Measurements from ENCODE around the gene MYO15B. TPM values are rescaled to one million over a fixed set of nuclear protein-coding genes. Genes with fewer than 3 reads are reported as not detected.
A peak's percentile ranks its signal among the peaks of the same experiment; 100 is the strongest.

MYO15B gene
- total RNA-seq, 1 experiment from 2014 or later = 26.5 TPM

DNA sequence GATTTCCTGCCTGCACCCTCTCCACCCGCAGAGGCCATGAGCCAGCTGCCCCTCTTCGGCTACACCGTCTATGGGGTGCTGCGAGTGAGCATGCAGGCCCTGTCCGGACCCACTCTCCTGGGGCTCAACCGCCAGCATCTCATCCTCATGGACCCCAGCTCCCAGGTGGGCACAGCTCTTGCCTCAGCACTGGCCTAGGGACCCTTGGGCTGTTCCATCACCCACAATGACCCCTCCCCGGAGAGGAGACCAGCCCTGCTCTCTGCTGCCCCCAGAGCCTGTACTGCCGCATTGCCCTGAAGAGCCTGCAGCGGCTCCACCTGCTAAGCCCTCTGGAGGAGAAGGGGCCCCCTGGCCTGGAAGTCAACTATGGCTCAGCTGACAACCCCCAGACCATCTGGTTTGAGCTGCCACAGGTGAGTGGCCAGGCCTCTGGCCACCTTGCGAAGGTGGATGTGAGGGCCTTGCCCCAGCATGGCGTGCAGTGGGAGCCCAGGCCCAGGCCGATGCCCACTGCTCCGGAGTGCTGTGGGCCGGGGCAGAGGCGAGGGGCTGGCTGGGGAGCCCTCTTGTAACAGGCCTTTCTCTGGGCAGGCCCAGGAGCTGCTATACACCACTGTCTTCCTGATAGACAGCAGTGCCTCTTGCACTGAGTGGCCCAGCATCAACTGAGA lies 38.4 kb downstream of the MYO15B start:
- ChIA-PET CTCF (no interaction called here), POLR2A (no interaction called here)
- TF ChIP-seq, protein P1, sequence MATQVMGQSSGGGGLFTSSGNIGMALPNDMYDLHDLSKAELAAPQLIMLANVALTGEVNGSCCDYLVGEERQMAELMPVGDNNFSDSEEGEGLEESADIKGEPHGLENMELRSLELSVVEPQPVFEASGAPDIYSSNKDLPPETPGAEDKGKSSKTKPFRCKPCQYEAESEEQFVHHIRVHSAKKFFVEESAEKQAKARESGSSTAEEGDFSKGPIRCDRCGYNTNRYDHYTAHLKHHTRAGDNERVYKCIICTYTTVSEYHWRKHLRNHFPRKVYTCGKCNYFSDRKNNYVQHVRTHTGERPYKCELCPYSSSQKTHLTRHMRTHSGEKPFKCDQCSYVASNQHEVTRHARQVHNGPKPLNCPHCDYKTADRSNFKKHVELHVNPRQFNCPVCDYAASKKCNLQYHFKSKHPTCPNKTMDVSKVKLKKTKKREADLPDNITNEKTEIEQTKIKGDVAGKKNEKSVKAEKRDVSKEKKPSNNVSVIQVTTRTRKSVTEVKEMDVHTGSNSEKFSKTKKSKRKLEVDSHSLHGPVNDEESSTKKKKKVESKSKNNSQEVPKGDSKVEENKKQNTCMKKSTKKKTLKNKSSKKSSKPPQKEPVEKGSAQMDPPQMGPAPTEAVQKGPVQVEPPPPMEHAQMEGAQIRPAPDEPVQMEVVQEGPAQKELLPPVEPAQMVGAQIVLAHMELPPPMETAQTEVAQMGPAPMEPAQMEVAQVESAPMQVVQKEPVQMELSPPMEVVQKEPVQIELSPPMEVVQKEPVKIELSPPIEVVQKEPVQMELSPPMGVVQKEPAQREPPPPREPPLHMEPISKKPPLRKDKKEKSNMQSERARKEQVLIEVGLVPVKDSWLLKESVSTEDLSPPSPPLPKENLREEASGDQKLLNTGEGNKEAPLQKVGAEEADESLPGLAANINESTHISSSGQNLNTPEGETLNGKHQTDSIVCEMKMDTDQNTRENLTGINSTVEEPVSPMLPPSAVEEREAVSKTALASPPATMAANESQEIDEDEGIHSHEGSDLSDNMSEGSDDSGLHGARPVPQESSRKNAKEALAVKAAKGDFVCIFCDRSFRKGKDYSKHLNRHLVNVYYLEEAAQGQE (IDR thresholded peaks at IDR 0.05; ENCODE audit: insufficient read depth in 1 of 2, low read depth in 2 of 2, low read length in 1 of 2) = no peak
- no peak for TF ChIP-seq SIN3A (IDR thresholded peaks at IDR 0.05; ENCODE audit: borderline replicate concordance, insufficient read depth, low read depth, low read length)
- TF ChIP-seq, protein P2, sequence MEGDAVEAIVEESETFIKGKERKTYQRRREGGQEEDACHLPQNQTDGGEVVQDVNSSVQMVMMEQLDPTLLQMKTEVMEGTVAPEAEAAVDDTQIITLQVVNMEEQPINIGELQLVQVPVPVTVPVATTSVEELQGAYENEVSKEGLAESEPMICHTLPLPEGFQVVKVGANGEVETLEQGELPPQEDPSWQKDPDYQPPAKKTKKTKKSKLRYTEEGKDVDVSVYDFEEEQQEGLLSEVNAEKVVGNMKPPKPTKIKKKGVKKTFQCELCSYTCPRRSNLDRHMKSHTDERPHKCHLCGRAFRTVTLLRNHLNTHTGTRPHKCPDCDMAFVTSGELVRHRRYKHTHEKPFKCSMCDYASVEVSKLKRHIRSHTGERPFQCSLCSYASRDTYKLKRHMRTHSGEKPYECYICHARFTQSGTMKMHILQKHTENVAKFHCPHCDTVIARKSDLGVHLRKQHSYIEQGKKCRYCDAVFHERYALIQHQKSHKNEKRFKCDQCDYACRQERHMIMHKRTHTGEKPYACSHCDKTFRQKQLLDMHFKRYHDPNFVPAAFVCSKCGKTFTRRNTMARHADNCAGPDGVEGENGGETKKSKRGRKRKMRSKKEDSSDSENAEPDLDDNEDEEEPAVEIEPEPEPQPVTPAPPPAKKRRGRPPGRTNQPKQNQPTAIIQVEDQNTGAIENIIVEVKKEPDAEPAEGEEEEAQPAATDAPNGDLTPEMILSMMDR (IDR thresholded peaks at IDR 0.05) = peak; percentile 93
- DNase-seq (ENCODE audit: low read depth, low spot score) = no peak
- Histone ChIP-seq H3K27me3 (ENCODE audit: control insufficient read depth, insufficient read depth, low read length) (no peaks in the 10 kb centered on the region), H3K36me3 (ENCODE audit: control insufficient read depth, insufficient read depth, low read length) (no peaks in the 10 kb centered on the region), H3K27ac (ENCODE audit: low read length) (no peak overlapping the region), H3K9me3 (ENCODE audit: control insufficient read depth, insufficient read depth, low read depth, low read length) (no peaks in the 10 kb centered on the region), H3K4me3 (ENCODE audit: low read depth in 2 of 2, low read length in 2 of 2) (no peak overlapping the region), H3K4me1 (ENCODE audit: control insufficient read depth, insufficient read depth, low read length) (no peaks in the 10 kb centered on the region)
- intact Hi-C loops (cut with micrococcal nuclease; ENCODE audit: unreplicated experiment) = no loop called here
- in situ Hi-C loops (cut with HindIII; ENCODE audit: low pct_unique_long_range_greater_than_20kb, low sequenced_read_pairs) = no loop called here
- no TSS peak for BruUV-seq (replicated peaks)
- ATAC-seq = peak; percentile 73

DNA sequence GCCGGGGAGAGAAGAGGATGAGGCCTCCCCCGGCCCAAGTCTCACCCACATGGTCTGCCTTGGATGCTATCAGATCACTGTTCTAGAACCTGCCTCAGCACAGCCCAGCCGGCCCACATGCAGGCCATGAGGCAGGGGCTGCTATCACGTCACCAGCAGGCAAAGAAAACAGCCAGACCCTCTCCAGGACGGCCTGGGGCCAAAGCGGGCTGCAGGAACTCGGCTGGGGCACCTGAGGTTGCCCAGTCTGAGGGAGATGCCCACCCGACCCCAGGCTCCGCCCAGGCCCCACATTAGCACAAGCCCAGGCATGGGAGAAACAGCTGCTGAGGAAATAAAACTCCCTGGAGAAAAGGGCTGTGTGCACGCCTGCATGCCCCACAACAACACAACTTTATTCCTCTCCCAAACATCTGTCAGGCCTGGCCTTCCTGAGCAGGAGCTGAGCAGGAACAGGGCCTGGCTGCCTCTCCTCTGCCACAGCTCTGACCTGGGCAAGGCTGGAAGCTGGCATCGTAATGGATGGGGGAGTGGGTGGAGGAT lies 39.0 kb downstream of the MYO15B start:
- DNase-seq (ENCODE audit: low read depth, low spot score) (no peak), ATAC-seq (no peak)
- Histone ChIP-seq H3K4me1 (ENCODE audit: control insufficient read depth, insufficient read depth, low read length) (no peaks in the 10 kb centered on the region), H3K27ac (ENCODE audit: low read length) (no peak overlapping the region), H3K9me3 (ENCODE audit: control insufficient read depth, insufficient read depth, low read depth, low read length) (no peaks in the 10 kb centered on the region), H3K36me3 (ENCODE audit: control insufficient read depth, insufficient read depth, low read length) (no peaks in the 10 kb centered on the region), H3K27me3 (ENCODE audit: control insufficient read depth, insufficient read depth, low read length) (no peaks in the 10 kb centered on the region), H3K4me3 (ENCODE audit: low read depth in 2 of 2, low read length in 2 of 2) (no peak overlapping the region)
- intact Hi-C loops (cut with micrococcal nuclease; ENCODE audit: unreplicated experiment) = no loop called here
- TF ChIP-seq SIN3A (IDR thresholded peaks at IDR 0.05; ENCODE audit: borderline replicate concordance, insufficient read depth, low read depth, low read length) (no peak), POLR2AphosphoS5 (IDR thresholded peaks at IDR 0.05; ENCODE audit: low read depth, low read length) (no peak), TCF7L2 (IDR thresholded peaks at IDR 0.05; ENCODE audit: low read depth, low read length) (no peak)
- TF ChIP-seq, protein P1 (IDR thresholded peaks at IDR 0.05; ENCODE audit: insufficient read depth in 1 of 2, low read depth in 2 of 2, low read length in 1 of 2) = no peak
- TF ChIP-seq, protein P2 (IDR thresholded peaks at IDR 0.05) = no peak
- ChIA-PET CTCF (interaction anchor here (0.6 kb wide), 1 partner anchor 33 kb away, joined by 5 read pairs; no protein-coding TSS in a partner anchor), POLR2A (no interaction called here)
- in situ Hi-C loops (cut with HindIII; ENCODE audit: low pct_unique_long_range_greater_than_20kb, low sequenced_read_pairs) = no loop called here
- BruUV-seq (replicated peaks) = no TSS peak

Measured in Panc1 (cell line).